Muscle layer of colon (tissue), 2 donors: ENCODE data around the gene RPE65.

Experiments
- H3K27ac ChIP-seq: one replicate; pipeline ENCODE4 v1.7.0; 2013; ENCODE audit warnings: low read depth, mild to moderate bottlenecking, low read length, moderate library complexity
- H3K27me3 ChIP-seq, 2 donors: one replicate each; pipeline ENCODE4 v1.7.0; 2013; ENCODE audit warnings: low read length in 2 of 2, mild to moderate bottlenecking in 2 of 2; ENCODE audit not compliant: insufficient read depth in 2 of 2, control insufficient read depth in 1 of 2
- H3K36me3 ChIP-seq: one replicate; pipeline ENCODE4 v1.7.0; 2013; ENCODE audit warnings: mild to moderate bottlenecking, low read length; ENCODE audit not compliant: insufficient read depth
- H3K4me1 ChIP-seq: one replicate; pipeline ENCODE4 v1.7.0; 2013; ENCODE audit warnings: mild to moderate bottlenecking, low read length; ENCODE audit not compliant: insufficient read depth
- H3K4me3 ChIP-seq, 2 donors: one replicate each; pipeline ENCODE4 v1.7.0; 2013; ENCODE audit warnings: low read length in 2 of 2, low read depth in 1 of 2, mild to moderate bottlenecking in 1 of 2, moderate library complexity in 1 of 2
- H3K9ac ChIP-seq: one replicate; pipeline ENCODE4 v1.7.0; 2013; ENCODE audit warnings: low read length
- H3K9me3 ChIP-seq: one replicate; pipeline ENCODE4 v1.7.0; 2013; ENCODE audit warnings: mild to moderate bottlenecking, low read length
- donor health status: abdominal sarcoma.
- donor health status: Adenocarcinoma of cecum.

The RPE65 gene

GRCh38 chr1:68448365-68448764 lies 1.4 kb downstream of the RPE65 start:
- Histone ChIP-seq H3K9me3 (no peaks in the 10 kb centered on the region), H3K4me1 (no peaks in the 10 kb centered on the region), H3K36me3 (no peaks in the 10 kb centered on the region), H3K27ac (no peak overlapping the region), H3K4me3 (no peak overlapping the region), H3K27me3 (no peaks in the 10 kb centered on the region), H3K9ac (no peak overlapping the region)

- no peaks in the 10 kb centered on the region for H3K4me1 ChIP-seq
- H3K4me3 ChIP-seq, result no peak overlapping the region
- H3K27me3 ChIP-seq, result no peaks in the 10 kb centered on the region
- H3K9ac ChIP-seq, result no peak overlapping the region
- H3K9me3 ChIP-seq, result no peaks in the 10 kb centered on the region
- no peaks in the 10 kb centered on the region for H3K36me3 ChIP-seq
- H3K27ac ChIP-seq, result no peak overlapping the region
These were observed 4.0 kb downstream of the RPE65 start for GRCh38 chr1:68445709-68446108.

GRCh38 chr1:68442822-68443556 lies 6.8 kb downstream of the RPE65 start:
- H3K4me3 ChIP-seq, result no peak overlapping the region
- H3K9ac ChIP-seq, result no peak overlapping the region
- H3K27me3 ChIP-seq, result no peaks in the 10 kb centered on the region
- no peaks in the 10 kb centered on the region for H3K4me1 ChIP-seq
- H3K36me3 ChIP-seq, result no peaks in the 10 kb centered on the region
- H3K27ac ChIP-seq, result no peak overlapping the region
- H3K9me3 ChIP-seq, result no peaks in the 10 kb centered on the region

GRCh38 chr1:68442006-68442405 lies 7.7 kb downstream of the RPE65 start:
- no peak overlapping the region for H3K27ac ChIP-seq
- H3K4me3 ChIP-seq, result no peak overlapping the region
- H3K36me3 ChIP-seq, result no peaks in the 10 kb centered on the region
- no peaks in the 10 kb centered on the region for H3K27me3 ChIP-seq
- H3K9ac ChIP-seq, result no peak overlapping the region
- no peaks in the 10 kb centered on the region for H3K9me3 ChIP-seq
- no peaks in the 10 kb centered on the region for H3K4me1 ChIP-seq

DNA sequence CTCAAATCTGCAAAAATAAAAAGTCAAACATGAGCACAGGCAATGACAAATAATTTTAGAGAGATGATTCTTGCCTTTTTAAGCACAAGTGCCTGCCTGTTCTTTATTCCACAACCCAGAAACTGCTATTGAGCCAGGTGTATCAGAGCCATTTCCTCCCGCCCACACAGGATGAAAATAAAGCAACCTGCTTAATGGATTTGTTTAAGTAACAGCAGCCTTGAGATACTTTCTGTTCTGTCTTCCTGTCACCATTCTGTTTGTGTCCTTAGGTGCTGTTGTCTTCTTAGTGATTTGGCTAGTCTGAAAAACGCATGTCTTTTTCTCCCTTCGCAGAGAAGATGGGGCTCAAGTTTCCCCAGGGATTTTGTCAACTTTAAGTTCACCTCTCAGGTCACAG lies 11.4 kb downstream of the RPE65 start:
- no peaks in the 10 kb centered on the region for H3K27me3 ChIP-seq
- H3K9me3 ChIP-seq, result no peaks in the 10 kb centered on the region
- no peaks in the 10 kb centered on the region for H3K4me1 ChIP-seq
- H3K27ac ChIP-seq, result no peak overlapping the region
- no peak overlapping the region for H3K4me3 ChIP-seq
- no peaks in the 10 kb centered on the region for H3K36me3 ChIP-seq
- no peak overlapping the region for H3K9ac ChIP-seq

GRCh38 chr1:68433395-68433794 lies 16.4 kb downstream of the RPE65 start:
- H3K27me3 ChIP-seq, result no peaks in the 10 kb centered on the region
- no peaks in the 10 kb centered on the region for H3K4me1 ChIP-seq
- no peaks in the 10 kb centered on the region for H3K9me3 ChIP-seq
- no peak overlapping the region for H3K27ac ChIP-seq
- H3K36me3 ChIP-seq, result no peaks in the 10 kb centered on the region
- no peak overlapping the region for H3K4me3 ChIP-seq
- H3K9ac ChIP-seq, result no peak overlapping the region

DNA sequence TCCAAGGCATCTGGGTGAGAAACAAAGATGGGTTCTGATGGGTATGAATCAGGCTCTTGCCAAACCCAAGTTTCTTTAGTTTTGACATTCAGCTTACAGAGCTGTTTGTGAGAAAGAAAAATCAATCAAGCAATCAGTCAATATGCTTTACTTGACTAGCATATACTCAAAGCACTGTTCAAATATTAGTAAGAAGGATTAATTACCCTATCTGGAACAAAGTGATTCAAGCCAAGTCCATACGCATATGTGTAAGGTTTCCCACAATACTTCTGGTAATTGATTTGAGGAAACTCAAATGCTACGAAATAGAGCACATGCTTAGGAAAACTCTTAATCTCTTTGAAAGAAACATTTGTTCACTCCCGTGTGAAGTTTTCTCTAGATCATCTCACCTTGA lies 18.7 kb downstream of the RPE65 start:
- H3K4me1 ChIP-seq, result no peaks in the 10 kb centered on the region
- no peak overlapping the region for H3K4me3 ChIP-seq
- no peaks in the 10 kb centered on the region for H3K9me3 ChIP-seq
- no peak overlapping the region for H3K9ac ChIP-seq
- no peaks in the 10 kb centered on the region for H3K27me3 ChIP-seq
- H3K36me3 ChIP-seq, result no peaks in the 10 kb centered on the region
- H3K27ac ChIP-seq, result no peak overlapping the region

DNA sequence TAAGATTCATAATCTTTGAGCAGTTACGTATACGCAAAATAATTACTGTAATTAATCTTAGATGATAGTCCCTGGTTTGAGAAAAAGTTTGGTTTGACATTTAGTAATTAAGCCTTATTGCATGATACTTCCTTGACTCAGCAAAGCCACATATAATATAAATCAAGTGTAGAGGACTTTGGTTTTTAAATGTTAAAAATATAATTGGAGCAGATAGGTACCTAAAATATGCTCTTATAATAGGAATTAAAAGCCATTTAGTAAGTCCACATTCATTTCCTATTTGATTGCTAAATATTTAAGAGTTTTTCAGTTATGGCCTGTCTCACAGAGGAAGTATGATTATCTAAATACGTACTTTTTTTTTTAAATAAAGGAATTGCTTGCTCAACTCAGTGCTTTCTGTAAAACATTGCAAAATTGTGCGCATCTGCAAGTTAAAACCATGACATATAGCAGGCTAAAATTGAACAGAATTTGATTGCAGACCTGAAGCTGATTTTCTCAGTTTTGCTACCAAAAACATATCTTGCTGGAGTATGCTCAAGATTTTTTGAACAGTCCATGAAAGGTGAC lies 20.4 kb downstream of the RPE65 start:
- Histone ChIP-seq H3K27ac (no peak overlapping the region), H3K9ac (no peak overlapping the region), H3K4me3 (no peak overlapping the region), H3K27me3 (no peaks in the 10 kb centered on the region), H3K36me3 (no peaks in the 10 kb centered on the region), H3K4me1 (no peaks in the 10 kb centered on the region), H3K9me3 (no peaks in the 10 kb centered on the region)

DNA sequence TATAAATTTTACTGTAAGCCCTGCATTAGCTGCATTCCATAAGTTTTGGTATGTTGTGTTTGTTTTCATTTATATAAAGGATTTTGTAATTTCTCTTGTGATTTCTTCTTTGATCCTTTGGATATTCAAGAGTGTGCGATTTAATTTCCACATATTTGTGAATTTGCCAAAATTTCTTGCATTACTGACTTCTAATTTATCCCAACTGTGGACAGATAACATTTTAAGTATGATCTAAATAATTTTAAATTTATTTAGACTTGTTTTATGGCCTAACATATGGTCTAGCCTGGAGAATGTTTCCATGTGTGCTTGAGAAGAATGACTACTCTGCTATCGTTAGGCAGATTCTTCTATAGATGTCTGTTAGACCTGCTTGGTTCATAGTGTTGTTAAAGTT lies 23.2 kb downstream of the RPE65 start:
- Histone ChIP-seq H3K9me3 (no peaks in the 10 kb centered on the region), H3K36me3 (no peaks in the 10 kb centered on the region), H3K27ac (no peak overlapping the region), H3K9ac (no peak overlapping the region), H3K4me1 (no peaks in the 10 kb centered on the region), H3K27me3 (no peaks in the 10 kb centered on the region), H3K4me3 (no peak overlapping the region)

GRCh38 chr1:68421350-68421749 lies 28.4 kb downstream of the RPE65 start:
- Histone ChIP-seq H3K9me3 (no peaks in the 10 kb centered on the region), H3K4me3 (no peak overlapping the region), H3K27me3 (no peaks in the 10 kb centered on the region), H3K4me1 (no peaks in the 10 kb centered on the region), H3K27ac (no peak overlapping the region), H3K9ac (no peak overlapping the region), H3K36me3 (no peaks in the 10 kb centered on the region)

- Histone ChIP-seq H3K4me1 (no peaks in the 10 kb centered on the region), H3K27me3 (no peaks in the 10 kb centered on the region), H3K27ac (no peak overlapping the region), H3K9ac (no peak overlapping the region), H3K4me3 (no peak overlapping the region), H3K9me3 (no peaks in the 10 kb centered on the region), H3K36me3 (no peaks in the 10 kb centered on the region)
These were observed 40.3 kb downstream of the RPE65 start for GRCh38 chr1:68409426-68409825.

DNA sequence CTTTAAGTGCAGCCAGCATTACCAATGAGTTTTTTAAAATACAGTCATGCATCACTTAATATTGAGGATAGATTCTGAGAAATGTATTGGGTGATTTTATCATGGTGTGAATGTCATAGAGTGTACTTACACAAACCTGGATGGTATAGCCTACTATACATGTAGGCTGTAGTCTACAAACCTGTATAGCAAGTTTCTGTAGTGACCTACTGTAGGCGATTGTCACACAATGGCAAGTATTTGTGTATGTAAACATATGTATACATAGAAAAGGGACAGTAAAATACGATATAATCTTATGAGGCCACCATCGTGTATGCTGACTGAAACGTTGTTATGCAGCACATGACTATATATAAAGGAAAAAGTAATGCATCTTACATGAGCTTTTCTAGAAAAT lies 48.2 kb downstream of the RPE65 start:
- H3K36me3 ChIP-seq, result no peaks in the 10 kb centered on the region
- no peaks in the 10 kb centered on the region for H3K9me3 ChIP-seq
- H3K4me3 ChIP-seq, result no peak overlapping the region

More for the DNA sequence above, 48.2 kb downstream of the RPE65 start:
- Histone ChIP-seq H3K27ac (no peak overlapping the region), H3K4me1 (no peaks in the 10 kb centered on the region), H3K27me3 (no peaks in the 10 kb centered on the region), H3K9ac (no peak overlapping the region)
